RKO (cell line): ENCODE measurements around the gene GUF1.

Experiments
- DNase-seq: peaks from one replicate; pipeline ENCODE4 v3.0.0-alpha.2; 2016; ENCODE audit warnings: low spot score

Gene GUF1

GRCh38 chr4:44678094-44679041, at the start of gene GUF1:
Gene GUF1, plus strand, starts transcription at chr4:44678420. Its CDS starts 203 bp downstream, at chr4:44678623.
- DNase-seq: peak; percentile 92

GRCh38 chr4:44629280-44629866, 48.8 kb upstream of the GUF1 start:
- DNase-seq: peak; percentile 80

- DNase-seq: peak; percentile 9
Measured at GRCh38 chr4:44632089-44632488, 46.1 kb upstream of the GUF1 start.

- DNase-seq: no peak
Measured at GRCh38 chr4:44632733-44633132, 45.5 kb upstream of the GUF1 start.

GRCh38 chr4:44638091-44638490, 40.1 kb upstream of the GUF1 start:
- DNase-seq: peak; percentile 14

- DNase-seq: no peak
Measured at GRCh38 chr4:44646151-44646550, 32.1 kb upstream of the GUF1 start.

GRCh38 chr4:44651425-44651824, 26.8 kb upstream of the GUF1 start, which contains the start of gene YIPF7:
Gene YIPF7, minus strand, starts transcription at chr4:44651625. Its CDS starts 1,525 bp downstream, at chr4:44650100.
- DNase-seq: no peak

- DNase-seq: no peak
Measured at GRCh38 chr4:44652002-44652401, 26.2 kb upstream of the GUF1 start.

- DNase-seq: peak; percentile 12
Measured at GRCh38 chr4:44660396-44660795, 17.8 kb upstream of the GUF1 start.

GRCh38 chr4:44661940-44662622, 16.1 kb upstream of the GUF1 start:
- DNase-seq: peak; percentile 17

- DNase-seq: no peak
Measured at GRCh38 chr4:44662623-44663005, 15.6 kb upstream of the GUF1 start.

GRCh38 chr4:44663539-44664263, 14.5 kb upstream of the GUF1 start:
- DNase-seq: no peak

GRCh38 chr4:44668526-44668925, 9.7 kb upstream of the GUF1 start:
- DNase-seq: no peak

- no peak for DNase-seq
Measured at GRCh38 chr4:44670506-44671199, 7.6 kb upstream of the GUF1 start.

- no peak for DNase-seq
Measured at GRCh38 chr4:44671636-44672035, 6.6 kb upstream of the GUF1 start.

GRCh38 chr4:44674471-44674870, 3.7 kb upstream of the GUF1 start:
- DNase-seq: no peak

GRCh38 chr4:44675366-44675765, 2.9 kb upstream of the GUF1 start:
- DNase-seq: no peak

GRCh38 chr4:44679060-44679459, 840 bp downstream of the GUF1 start:
- peak; percentile 15 for DNase-seq

- DNase-seq: no peak
Measured at GRCh38 chr4:44684648-44685047, 6.4 kb downstream of the GUF1 start.

- no peak for DNase-seq
Measured at GRCh38 chr4:44700427-44700826, 22.2 kb downstream of the GUF1 start.

GRCh38 chr4:44701037-44701436, 22.8 kb downstream of the GUF1 start:
- DNase-seq: no peak
